ENCODE data around the gene MPRIP. TPM values are rescaled to one million over a fixed set of nuclear protein-coding genes. Genes with fewer than 3 reads are reported as not detected.

MPRIP gene
- total RNA-seq, 1 experiment from 2014 or later: 140 TPM

- TF ChIP-seq HMGXB4 (CRISPR knock-in tag; IDR thresholded peaks at IDR 0.05): no peak
- no peak for TF ChIP-seq TEAD1 (CRISPR knock-in tag; IDR thresholded peaks at IDR 0.05)
These were observed 45.3 kb downstream of the MPRIP start (continued) for GRCh38 chr17:17087424-17088015.

GRCh38 chr17:17088086-17088485, 45.8 kb downstream of the MPRIP start:
- Mint-ChIP-seq H3K36me3 (peaks cover 3% of the 10 kb centered on the region), H3K4me3 (no peak overlapping the region), H3K9me3 (no peaks in the 10 kb centered on the region), H3K4me1 (peaks cover 20% of the 10 kb centered on the region), H3K27ac (peak overlapping the region; percentile 51; the same call in 1 of the 2 replicates), H3K27me3 (ENCODE audit: low read depth) (no peaks in the 10 kb centered on the region)
- DNase-seq (ENCODE audit: low spot score) (no peak), ATAC-seq (no peak)
- TF ChIP-seq IRF2 (CRISPR knock-in tag; IDR thresholded peaks at IDR 0.05; ENCODE audit: borderline replicate concordance, low read depth) (no peak), RELA (CRISPR knock-in tag; IDR thresholded peaks at IDR 0.05; ENCODE audit: borderline replicate concordance) (no peak), FOXJ3 (CRISPR knock-in tag; IDR thresholded peaks at IDR 0.05; ENCODE audit: borderline replicate concordance) (no peak), ELF4 (CRISPR knock-in tag; IDR thresholded peaks at IDR 0.05; ENCODE audit: low read depth) (no peak), E2F5 (CRISPR knock-in tag; IDR thresholded peaks at IDR 0.05) (no peak), E2F1 (CRISPR knock-in tag; IDR thresholded peaks at IDR 0.05) (no peak), TEAD4 (CRISPR knock-in tag; IDR thresholded peaks at IDR 0.05) (no peak), PREB (CRISPR knock-in tag; IDR thresholded peaks at IDR 0.05; ENCODE audit: borderline replicate concordance) (no peak), EMX1 (CRISPR knock-in tag; IDR thresholded peaks at IDR 0.05) (no peak), TEAD1 (CRISPR knock-in tag; IDR thresholded peaks at IDR 0.05) (no peak), ATF6 (CRISPR knock-in tag; IDR thresholded peaks at IDR 0.05) (no peak), FOXK1 (CRISPR knock-in tag; IDR thresholded peaks at IDR 0.05) (no peak), NFATC4 (CRISPR knock-in tag; IDR thresholded peaks at IDR 0.05) (no peak), FOXP4 (CRISPR knock-in tag; IDR thresholded peaks at IDR 0.05) (no peak)
- TF ChIP-seq, protein P1, sequence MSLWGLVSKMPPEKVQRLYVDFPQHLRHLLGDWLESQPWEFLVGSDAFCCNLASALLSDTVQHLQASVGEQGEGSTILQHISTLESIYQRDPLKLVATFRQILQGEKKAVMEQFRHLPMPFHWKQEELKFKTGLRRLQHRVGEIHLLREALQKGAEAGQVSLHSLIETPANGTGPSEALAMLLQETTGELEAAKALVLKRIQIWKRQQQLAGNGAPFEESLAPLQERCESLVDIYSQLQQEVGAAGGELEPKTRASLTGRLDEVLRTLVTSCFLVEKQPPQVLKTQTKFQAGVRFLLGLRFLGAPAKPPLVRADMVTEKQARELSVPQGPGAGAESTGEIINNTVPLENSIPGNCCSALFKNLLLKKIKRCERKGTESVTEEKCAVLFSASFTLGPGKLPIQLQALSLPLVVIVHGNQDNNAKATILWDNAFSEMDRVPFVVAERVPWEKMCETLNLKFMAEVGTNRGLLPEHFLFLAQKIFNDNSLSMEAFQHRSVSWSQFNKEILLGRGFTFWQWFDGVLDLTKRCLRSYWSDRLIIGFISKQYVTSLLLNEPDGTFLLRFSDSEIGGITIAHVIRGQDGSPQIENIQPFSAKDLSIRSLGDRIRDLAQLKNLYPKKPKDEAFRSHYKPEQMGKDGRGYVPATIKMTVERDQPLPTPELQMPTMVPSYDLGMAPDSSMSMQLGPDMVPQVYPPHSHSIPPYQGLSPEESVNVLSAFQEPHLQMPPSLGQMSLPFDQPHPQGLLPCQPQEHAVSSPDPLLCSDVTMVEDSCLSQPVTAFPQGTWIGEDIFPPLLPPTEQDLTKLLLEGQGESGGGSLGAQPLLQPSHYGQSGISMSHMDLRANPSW (CRISPR knock-in tag; conservative IDR thresholded peaks at IDR 0.05; ENCODE audit: low read depth): no peak
- TF ChIP-seq, protein P2, sequence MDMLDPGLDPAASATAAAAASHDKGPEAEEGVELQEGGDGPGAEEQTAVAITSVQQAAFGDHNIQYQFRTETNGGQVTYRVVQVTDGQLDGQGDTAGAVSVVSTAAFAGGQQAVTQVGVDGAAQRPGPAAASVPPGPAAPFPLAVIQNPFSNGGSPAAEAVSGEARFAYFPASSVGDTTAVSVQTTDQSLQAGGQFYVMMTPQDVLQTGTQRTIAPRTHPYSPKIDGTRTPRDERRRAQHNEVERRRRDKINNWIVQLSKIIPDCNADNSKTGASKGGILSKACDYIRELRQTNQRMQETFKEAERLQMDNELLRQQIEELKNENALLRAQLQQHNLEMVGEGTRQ (CRISPR knock-in tag; IDR thresholded peaks at IDR 0.05): no peak
- TF ChIP-seq, protein P3, sequence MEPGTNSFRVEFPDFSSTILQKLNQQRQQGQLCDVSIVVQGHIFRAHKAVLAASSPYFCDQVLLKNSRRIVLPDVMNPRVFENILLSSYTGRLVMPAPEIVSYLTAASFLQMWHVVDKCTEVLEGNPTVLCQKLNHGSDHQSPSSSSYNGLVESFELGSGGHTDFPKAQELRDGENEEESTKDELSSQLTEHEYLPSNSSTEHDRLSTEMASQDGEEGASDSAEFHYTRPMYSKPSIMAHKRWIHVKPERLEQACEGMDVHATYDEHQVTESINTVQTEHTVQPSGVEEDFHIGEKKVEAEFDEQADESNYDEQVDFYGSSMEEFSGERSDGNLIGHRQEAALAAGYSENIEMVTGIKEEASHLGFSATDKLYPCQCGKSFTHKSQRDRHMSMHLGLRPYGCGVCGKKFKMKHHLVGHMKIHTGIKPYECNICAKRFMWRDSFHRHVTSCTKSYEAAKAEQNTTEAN (CRISPR knock-in tag; IDR thresholded peaks at IDR 0.05): no peak
- CTCF ChIA-PET: interaction anchor here (1.1 to 1.5 kb wide), 2 partner anchors 11 to 54 kb away, joined by 3 to 4 read pairs; no protein-coding TSS in a partner anchor
- POLR2A ChIA-PET: no interaction called here
